HEK293 (cell line): Measurements from ENCODE around the gene IL17B.

Source experiments
- SP7 ChIP-seq: fragments of 450-650 bp; formaldehyde crosslinking; IDR thresholded peaks from 2 replicates; pipeline ENCODE4 v1.5.1; 2016; ENCODE audit warnings: missing biosample characterization, missing genetic modification characterization
- WT1 ChIP-seq: fragments of 450-650 bp; formaldehyde crosslinking; IDR thresholded peaks from 2 replicates; pipeline ENCODE4 v1.5.1; 2016; ENCODE audit warnings: missing biosample characterization, missing genetic modification characterization
- YY1 ChIP-seq: fragments of 450-650 bp; formaldehyde crosslinking; IDR thresholded peaks from 2 replicates; pipeline ENCODE4 v1.5.1; 2018; ENCODE audit warnings: missing biosample characterization, missing genetic modification characterization
- ZBTB20 ChIP-seq: fragments of 450-650 bp; formaldehyde crosslinking; IDR thresholded peaks from 2 replicates; pipeline ENCODE4 v1.5.1; 2016; ENCODE audit warnings: missing biosample characterization, missing genetic modification characterization
- ZNF175 ChIP-seq: fragments of 450-650 bp; formaldehyde crosslinking; IDR thresholded peaks from 2 replicates; pipeline ENCODE4 v1.5.1; 2016; ENCODE audit warnings: missing biosample characterization, missing genetic modification characterization
- ZNF335 ChIP-seq: fragments of 450-650 bp; formaldehyde crosslinking; conservative IDR thresholded peaks from 2 replicates; pipeline ENCODE4 v1.5.1; 2016; ENCODE audit warnings: missing biosample characterization, missing genetic modification characterization
- ZNF391 ChIP-seq: fragments of 450-650 bp; formaldehyde crosslinking; IDR thresholded peaks from 2 replicates; pipeline ENCODE4 v1.5.1; 2016; ENCODE audit warnings: low read depth, missing biosample characterization, missing genetic modification characterization, borderline replicate concordance
- ZNF423 ChIP-seq: fragments of 450-650 bp; formaldehyde crosslinking; IDR thresholded peaks from 2 replicates; pipeline ENCODE4 v1.5.1; 2016; ENCODE audit warnings: missing biosample characterization, missing genetic modification characterization
- TF ChIP-seq, protein P1 (sequence below): fragments of 450-650 bp; formaldehyde crosslinking; IDR thresholded peaks from 2 replicates; pipeline ENCODE4 v1.5.1; 2016; ENCODE audit warnings: missing biosample characterization, missing genetic modification characterization

DNA sequence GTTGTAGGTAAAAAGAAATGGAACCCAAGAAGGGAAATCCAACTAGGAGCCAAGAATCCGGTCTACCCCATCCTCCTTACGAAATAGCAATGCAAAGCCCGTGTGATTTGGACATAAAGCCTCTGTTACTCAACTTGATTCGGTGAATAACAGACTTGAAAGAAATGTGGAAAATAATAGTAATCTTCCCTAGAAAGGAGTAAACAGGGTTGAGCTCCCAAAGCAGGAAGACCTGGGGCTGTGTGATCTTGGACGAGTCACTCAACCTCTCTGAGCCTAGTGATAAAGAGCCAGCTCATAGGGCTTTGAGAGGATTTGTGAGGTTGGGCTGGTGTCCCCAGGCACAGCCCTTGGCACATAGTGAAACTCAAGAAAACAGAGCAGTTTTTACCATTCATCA is 42.7 kb upstream of the IL17B start:
- TF ChIP-seq, protein P1, sequence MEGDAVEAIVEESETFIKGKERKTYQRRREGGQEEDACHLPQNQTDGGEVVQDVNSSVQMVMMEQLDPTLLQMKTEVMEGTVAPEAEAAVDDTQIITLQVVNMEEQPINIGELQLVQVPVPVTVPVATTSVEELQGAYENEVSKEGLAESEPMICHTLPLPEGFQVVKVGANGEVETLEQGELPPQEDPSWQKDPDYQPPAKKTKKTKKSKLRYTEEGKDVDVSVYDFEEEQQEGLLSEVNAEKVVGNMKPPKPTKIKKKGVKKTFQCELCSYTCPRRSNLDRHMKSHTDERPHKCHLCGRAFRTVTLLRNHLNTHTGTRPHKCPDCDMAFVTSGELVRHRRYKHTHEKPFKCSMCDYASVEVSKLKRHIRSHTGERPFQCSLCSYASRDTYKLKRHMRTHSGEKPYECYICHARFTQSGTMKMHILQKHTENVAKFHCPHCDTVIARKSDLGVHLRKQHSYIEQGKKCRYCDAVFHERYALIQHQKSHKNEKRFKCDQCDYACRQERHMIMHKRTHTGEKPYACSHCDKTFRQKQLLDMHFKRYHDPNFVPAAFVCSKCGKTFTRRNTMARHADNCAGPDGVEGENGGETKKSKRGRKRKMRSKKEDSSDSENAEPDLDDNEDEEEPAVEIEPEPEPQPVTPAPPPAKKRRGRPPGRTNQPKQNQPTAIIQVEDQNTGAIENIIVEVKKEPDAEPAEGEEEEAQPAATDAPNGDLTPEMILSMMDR = no peak
- TF ChIP-seq WT1 (no peak), ZNF391 (tag by site-specific recombination) (no peak), ZNF175 (no peak), ZBTB20 (tag by site-specific recombination) (no peak), ZNF423 (no peak), ZNF335 (tag by site-specific recombination) (no peak), SP7 (no peak), YY1 (no peak)
